Ecto neural progenitor cell (in vitro differentiated cells): ENCODE results near the gene IL36RN.

Experiments used
- DNase-seq: peaks from one replicate; pipeline ENCODE4 v3.0.0-alpha.2; 2018; ENCODE audit warnings: low spot score

The IL36RN gene

DNA sequence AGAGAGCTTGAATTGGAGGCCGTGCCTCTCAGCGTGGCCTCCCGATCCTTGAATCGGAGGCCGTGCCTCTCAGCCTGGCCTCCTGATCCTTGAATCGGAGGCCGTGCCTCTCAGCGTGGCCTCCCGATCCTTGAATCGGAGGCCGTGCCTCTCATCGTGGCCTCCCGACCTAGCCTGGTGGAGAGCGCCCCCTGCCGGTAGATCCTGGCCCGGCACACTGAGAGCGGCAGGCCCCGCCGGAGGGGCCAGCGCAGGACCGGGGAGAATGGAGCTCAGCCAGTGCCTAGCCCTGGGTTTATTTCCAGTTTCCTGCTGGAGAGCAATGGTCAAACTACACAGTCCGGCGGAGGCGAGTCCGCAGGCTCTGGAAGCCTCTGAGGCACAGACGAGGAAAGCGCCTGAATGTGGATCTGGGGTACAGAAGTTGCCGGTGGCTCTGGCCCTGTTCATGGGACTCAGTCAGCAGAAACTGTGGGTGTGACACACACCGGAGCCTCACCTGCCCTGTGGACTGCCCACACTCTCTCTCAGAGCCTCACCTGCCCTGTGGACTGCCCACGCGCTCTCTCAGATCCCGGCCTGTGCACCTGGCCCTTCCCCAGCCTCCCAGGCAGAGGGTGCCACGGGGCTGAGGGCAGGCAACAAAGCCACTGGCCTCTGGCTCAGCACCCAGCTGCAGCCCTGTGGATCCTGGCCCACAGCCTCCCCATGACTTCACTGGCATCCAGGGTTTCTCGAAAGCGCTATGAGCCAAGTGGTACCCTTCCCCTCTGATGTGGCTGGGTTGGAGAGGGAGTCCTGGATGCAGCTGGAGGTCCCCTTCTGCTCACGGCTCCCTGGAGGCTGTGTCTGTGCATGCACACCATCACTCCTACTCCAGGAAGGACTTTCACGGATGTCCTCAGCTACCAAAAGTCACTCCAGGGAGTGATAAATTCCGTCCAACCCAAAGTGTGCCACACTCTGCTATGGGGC is 7.8 kb upstream of the IL36RN start:
- DNase-seq = no peak

DNA sequence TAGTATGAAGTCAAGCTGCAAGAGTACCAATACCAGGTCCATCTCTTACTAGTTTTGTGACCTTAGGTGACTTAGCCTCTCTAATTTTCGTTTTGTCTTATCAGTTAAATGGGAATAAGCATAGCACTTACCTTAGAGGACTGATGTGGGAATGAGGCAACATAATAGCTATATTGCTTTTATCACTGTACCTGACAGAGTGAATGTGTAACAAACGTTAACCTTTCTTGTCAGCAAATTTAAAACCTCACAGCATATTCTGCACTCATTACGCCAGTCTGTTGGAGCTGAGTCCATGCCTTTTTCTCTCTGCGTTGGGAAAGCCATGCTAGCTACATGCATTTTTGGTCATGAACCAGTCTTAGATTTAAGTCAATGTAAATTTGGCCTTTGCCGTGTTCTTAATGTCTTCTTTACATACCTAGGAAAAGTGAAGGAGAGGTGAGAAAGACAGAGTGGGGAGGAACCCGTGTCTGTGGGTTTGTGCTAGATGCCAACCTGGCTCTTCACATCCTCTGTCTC is 6.5 kb upstream of the IL36RN start, which contains the start of gene IL36B:
Gene IL36B, minus strand, starts transcription at position 472 of the 522 bp plus-strand sequence.
- DNase-seq = peak; percentile 8

DNA sequence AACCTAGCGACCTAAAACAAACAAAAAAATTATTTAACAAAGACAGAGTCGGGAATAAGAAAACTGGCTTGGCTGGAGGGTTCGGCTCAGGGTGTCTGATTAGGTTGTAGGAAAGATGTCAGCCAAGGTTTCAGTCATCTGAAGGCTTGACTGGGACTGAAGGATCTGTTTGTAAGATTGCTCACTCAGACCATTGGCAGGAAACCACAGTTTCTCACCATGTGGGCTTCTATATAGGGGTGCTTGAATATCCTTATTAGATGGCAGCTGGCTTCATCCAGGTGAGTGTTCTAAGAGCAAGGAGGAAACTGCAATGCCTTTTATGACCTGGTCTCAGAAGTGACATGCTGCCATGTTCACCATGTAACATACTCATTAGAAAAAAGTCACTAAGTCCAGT is 5.3 kb upstream of the IL36RN start:
- DNase-seq = peak; percentile 0

DNA sequence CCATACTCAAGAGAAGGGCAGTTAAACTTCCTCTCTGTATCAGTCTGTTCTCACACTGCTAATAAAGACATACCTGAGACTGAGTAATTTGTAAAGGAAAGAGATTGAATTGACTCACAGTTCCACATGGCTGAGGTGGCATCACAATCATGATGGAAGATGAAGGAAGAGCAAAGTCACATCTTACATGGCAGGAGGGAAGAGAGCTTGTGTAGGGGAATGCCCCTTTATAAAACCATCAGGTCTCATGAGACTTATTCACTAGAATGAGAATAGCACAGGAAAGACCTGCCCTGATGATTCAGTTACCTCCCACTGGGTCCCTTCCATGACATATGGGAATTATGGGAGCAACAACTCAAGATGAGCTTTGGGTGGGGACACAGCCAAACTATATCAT is 4.9 kb upstream of the IL36RN start:
- no peak for DNase-seq

DNA sequence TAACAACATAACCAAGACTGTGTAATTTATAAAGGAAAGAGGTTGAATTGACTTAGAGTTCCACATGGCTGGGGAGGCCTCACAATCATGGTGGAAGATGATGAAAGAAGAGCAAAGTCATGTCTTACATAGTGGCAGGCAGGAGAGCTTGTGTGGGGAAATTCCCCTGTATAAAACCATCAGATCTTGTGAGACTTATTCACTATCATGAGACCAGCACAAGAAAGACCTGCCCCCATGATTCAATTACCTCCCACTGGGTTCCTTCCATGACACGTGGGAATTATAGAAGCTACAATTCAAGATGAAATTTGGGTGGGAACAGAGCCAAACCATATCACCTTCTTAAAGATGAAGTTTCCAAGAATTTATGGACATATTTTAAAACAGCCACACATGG is 2.5 kb upstream of the IL36RN start:
- no peak for DNase-seq

DNA sequence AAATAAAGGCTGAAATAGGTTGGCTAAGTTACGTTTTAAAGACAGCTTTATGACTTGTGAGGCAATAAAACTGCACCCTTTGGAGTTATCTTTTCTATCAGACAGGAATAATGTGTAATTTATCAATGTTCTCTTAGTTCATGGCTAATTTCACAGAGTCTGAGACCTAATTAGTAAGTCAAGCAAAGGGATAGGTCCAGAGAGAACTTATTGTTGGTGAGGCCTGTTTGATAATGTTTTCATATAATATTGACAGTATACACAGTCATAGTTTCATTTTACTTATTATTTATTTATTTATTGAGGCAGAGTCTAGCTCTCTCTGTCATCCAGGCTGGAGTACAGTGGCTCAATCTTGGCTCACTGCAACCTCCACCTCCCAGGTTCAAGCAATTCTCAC is 1.9 kb upstream of the IL36RN start:
- no peak for DNase-seq

DNA sequence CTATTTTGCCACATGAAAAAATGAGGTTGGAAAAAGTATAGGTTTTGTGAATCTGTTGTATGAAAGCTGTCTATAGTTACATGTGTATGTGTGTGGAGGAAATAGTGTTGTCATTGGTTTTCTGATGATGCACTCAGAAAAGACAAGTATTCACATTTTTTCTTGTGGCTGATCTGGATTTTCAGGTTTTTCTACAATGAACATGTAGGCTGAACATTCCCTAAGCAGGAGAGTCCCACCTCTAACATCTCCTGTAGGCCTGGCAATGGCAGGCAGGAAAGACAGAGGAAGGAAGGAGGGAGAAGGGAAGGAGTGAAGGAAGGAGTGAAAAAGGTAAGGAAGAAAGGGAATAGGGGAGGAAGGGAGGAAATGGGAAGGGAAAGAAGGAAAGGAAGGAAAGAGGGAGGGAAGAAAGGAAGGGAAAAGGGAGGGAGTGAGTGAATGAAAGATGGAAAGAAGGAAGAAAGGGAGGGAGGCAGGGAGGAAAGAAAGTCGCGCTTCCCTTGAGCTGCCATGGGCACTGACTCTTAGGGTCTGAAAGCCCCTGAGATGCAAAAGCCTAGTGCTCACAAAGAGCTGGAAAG is 495 bp upstream of the IL36RN start:
- no peak for DNase-seq

DNA sequence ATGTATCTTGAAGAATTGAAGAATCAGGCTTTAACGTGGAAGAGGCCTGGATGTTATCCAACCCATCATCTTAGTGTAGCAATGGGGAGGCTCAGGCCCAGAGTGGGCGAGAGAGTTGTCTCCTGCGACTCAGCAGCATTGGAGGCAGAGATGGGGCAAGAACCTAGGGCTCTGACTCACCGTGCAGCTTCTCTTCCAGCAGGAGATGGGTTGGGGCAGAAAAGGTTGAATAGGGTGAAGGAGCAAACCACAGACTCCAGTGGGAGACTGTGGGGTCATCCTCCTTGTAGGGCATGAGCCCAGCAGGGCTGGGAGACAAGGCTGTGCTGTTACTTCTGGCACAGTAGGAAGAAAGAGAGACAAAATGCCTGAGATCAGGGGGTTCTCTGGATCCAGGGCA is 1.4 kb downstream of the IL36RN start:
- DNase-seq = no peak

DNA sequence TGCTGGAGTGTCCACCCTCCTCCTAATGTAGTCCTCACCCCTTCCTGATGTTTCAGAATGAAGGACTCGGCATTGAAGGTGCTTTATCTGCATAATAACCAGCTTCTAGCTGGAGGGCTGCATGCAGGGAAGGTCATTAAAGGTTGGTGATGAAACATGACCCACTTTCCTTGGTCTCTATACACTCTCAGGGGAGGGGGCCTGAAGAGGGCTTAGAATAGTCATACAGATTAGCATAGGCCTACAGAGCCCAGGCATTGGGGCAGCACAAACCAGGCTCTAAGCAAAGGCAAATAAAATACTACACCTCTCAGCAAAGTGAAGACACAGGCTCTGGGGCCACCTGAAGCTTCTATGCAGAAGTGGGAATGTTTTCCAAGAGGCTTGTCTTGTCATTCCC is 1.8 kb downstream of the IL36RN start:
- no peak for DNase-seq

DNA sequence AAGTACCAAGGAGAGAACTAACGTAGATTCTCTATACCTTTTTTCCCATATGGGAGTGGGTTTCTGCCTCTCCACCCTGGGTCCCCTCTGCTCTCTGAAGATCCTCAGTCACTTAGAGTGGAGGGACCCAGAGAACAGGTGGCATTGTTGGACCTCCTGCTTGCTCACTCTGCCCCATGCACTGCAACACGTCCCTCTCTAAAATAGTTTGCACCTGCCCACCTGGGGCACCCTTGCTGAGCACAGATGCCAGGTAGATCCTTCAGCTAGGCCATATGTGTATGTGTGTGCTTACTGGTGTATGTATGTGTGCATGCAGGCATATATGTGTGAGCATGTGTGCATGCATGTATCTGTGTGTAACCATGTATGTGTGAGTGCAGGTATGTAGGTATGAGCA is 2.2 kb downstream of the IL36RN start:
- DNase-seq = no peak

DNA sequence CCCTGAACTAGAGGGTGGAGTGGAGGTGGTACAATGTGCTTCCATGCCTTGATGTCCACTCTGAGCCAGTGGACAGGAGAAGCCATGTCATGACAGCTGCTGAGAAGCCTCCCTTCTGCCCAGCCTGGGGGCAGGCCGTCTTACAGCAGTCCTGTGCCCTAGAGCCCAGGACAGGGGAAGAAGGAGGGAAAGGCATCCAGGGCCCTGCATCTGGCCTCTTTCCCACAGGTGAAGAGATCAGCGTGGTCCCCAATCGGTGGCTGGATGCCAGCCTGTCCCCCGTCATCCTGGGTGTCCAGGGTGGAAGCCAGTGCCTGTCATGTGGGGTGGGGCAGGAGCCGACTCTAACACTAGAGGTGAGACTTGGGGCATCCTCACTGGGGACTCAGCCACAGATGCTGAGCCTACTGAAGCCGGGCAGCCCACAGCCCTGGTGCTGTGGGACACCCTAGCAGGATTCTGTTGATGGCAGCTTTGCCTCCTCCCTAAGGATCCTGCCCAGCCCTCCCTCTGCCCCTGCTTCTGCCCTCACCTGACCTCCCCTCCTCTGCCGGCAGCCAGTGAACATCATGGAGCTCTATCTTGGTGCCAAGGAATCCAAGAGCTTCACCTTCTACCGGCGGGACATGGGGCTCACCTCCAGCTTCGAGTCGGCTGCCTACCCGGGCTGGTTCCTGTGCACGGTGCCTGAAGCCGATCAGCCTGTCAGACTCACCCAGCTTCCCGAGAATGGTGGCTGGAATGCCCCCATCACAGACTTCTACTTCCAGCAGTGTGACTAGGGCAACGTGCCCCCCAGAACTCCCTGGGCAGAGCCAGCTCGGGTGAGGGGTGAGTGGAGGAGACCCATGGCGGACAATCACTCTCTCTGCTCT is 3.1 kb downstream of the IL36RN start:
- no peak for DNase-seq

DNA sequence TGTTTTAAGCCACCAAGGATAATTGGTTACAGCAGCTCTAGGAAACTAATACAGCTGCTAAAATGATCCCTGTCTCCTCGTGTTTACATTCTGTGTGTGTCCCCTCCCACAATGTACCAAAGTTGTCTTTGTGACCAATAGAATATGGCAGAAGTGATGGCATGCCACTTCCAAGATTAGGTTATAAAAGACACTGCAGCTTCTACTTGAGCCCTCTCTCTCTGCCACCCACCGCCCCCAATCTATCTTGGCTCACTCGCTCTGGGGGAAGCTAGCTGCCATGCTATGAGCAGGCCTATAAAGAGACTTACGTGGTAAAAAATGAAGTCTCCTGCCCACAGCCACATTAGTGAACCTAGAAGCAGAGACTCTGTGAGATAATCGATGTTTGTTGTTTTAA is 5.3 kb downstream of the IL36RN start:
- no peak for DNase-seq

DNA sequence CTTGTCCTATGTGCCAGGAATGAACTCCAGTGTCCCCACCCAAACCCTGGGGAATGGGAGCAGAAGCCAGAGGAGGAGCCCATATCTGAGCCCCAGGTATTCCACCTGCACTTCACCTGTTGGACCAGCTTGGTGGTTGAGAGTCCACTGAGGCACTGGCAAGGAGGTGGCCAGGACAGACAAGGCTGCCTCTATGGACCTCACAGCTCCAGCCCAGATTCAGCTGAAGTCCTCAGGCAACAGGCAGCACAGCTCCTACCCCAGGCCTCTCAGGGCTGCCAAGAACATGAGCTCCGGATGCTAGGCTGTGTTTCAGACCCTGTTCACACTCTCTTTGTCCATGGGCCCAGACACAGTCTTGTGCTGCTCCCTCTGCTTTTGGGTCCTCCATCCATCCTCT is 5.9 kb downstream of the IL36RN start:
- no peak for DNase-seq

DNA sequence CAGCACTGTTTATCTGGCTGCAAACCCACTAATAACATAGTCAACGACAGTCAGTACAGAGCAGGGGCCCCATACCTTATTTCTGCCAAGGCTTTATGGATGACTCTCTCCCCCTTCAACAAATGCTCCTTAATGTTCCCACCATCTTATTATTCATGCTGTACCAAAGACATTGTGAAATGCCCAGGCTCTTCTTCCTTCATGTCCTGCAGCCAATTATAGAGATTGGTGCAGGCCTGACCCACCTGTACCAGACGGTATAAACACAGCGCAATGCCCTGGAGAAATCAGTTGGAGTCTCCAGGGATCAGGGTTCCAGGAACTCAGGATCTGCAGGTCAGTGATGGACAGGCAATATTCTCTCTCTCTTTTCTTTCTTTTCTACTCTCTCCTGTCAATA is 8.7 kb downstream of the IL36RN start, which contains the start of gene IL1F10:
Gene IL1F10, plus strand, starts transcription at position 290 of the 400 bp plus-strand sequence. CDS start 4,769 bp downstream, outside the sequence.
- no peak for DNase-seq

DNA sequence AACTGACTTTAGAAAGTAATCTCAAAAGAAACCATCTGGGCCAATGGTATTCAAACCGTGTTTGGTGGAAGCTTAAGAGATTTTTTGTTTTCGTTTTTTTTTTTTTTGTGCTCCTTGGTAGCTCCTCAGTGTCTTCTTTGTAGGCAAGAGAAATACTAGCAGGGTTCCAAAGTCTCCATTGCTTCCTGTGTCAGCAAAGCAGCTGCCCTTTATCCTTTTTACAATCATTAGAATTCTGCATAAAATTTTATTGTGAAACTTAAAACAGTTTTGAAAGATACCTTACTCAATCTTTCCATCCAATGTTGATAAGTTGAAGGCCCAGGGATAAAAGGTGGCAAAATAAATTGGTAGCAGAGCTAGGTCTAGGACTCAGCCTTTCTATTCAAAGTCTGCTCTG is 9.3 kb downstream of the IL36RN start:
- no peak for DNase-seq

DNA sequence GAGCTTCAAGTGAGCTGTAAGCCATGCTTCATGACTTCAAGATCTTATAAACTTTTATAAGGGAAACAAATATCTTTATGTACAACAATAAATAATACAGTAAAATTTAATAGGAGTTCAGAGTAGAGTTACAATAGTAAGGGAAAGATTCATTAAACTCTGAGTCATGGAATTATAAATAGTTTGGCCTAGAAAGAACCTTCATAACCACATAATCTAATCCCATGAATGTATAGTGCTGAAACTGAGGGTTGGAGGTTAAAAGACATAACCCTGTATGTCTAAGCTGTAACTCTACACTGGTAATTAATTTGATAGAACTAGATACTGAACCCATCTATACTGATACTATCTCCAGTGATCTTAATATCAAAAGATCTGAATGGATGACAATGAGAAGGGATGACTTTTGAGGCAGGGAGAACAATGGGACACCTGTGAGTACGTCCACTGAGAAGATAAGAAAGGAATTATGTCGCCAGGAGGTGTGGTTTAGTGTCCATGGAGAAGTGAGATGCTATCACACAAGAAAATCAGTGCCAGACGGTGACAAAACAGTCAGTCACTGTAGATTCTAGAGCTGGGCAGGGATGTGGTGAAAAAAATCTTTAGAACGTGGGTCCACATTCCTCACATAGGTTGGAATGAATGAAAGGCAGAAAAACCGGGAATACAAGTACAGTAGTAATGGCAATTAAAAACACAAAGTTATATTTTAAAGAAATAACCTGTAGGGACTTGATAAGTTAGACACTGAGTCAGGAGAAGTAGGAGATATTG is 9.9 kb downstream of the IL36RN start:
- peak; percentile 2 for DNase-seq

DNA sequence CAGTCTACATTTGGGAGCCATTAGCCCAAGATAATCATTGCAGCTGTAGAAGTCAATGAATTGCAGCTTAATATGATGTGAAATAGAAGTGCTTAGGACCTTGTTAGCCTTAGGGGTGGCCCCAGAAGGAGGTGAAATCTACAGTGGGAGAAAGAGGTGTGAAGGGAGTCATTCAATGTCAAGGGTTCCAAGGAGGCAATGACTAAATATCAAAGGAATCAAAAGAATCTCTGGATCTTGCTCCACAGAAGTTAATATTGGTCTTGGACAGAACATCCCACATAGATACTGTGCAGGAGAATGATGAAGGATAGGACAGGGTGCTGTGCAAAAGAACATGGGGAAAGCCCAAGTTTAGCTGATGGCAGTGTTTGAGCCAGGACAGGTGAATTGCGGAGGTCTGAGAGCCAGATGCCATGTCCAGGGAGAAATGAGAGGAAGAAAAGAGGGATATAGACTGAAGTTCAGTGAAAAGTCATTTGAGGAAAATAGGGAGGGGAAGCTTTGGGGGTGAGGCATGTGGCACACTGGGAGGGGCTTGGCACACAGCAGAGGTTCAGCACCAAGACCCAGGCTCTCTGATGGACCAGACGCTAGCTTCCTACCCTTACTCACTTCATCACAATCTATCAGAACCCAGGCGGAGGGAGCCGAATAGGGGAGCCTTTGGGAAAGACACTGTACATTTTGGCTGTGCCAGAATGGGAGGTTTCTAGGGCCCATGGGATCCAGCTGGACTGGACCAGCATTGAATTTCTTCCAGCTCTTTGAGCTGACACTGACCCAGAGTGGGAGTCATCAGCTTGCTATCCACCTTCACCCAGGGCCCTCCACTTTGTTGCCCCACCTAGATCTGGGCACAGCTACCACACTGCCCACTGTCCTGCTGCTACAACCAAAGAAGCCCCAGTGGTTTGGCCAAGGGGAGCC is 10.9 kb downstream of the IL36RN start:
- DNase-seq = no peak

DNA sequence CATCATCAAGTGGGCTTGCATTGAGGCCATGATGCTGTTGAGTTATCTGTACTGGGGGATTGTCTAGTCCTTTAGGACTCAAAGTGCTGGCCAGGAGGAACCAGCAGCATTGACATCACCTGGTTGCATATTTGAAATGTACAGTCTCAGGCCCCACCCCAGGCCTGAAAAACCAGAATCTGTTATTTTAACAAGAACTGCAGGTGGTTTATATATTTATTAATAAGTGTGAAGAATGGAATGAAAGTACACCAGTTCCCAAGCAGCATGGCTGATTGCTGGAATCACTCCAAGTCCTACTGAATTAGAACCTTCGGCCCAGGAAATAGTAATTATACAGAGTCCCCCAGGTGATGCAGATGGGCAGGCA is 11.6 kb downstream of the IL36RN start:
- DNase-seq = no peak

DNA sequence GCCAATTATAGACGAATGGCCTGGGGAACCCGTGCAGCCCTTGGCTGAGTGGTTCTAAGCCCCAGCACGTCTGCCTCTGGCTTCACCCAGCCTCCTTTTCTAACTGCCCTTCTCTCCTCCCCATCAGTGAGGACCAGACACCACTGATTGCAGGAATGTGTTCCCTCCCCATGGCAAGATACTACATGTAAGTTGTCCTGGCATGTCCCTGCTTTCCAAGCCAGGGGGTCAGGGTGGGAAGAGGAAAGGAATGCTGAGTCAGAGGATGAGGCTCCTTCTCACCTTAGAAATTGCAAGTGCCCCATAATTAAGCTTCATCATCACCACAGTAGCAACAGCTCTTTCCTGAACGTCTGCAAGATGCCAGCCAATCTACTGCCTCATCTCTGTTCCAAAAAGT is 13.6 kb downstream of the IL36RN start:
- DNase-seq = no peak

DNA sequence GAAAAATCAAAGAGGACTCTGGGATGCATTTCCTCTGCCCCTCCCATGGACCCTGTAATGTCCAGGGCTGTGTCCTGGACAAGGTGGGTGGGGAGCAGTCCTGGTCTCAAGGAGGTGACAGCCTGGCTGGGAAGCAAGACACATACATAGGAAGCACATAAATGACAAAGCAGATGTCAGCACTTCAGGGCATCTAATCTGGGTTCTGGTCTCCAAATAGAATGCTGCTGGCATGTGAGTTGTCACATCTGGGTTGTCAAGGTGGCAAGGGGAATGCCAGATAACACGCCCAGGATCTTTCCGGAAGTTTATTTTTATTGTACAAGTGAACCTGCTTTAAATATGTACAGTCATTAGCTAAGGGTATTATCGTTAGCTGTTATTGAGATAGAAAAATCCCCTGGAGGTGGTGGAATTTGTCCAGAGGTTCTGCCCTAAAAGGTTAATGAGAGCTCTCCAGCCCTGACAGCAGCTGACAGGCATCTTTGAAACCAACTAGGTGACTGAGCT is 14.4 kb downstream of the IL36RN start:
- DNase-seq = no peak
